GM18861 (cell line): ENCODE results near the gene CDK17.
"Not testable (repeated sequence)": the region's sequence is repeated elsewhere in the genome, so short reads cannot be mapped to it uniquely, and the experiment has no call there.

ENCODE experiments used
- ATAC-seq: cut with Tn5 transposase; IDR thresholded peaks from one replicate; pipeline ENCODE4 v1.9.1; 2021; ENCODE audit not compliant: unreplicated experiment

The CDK17 gene

DNA sequence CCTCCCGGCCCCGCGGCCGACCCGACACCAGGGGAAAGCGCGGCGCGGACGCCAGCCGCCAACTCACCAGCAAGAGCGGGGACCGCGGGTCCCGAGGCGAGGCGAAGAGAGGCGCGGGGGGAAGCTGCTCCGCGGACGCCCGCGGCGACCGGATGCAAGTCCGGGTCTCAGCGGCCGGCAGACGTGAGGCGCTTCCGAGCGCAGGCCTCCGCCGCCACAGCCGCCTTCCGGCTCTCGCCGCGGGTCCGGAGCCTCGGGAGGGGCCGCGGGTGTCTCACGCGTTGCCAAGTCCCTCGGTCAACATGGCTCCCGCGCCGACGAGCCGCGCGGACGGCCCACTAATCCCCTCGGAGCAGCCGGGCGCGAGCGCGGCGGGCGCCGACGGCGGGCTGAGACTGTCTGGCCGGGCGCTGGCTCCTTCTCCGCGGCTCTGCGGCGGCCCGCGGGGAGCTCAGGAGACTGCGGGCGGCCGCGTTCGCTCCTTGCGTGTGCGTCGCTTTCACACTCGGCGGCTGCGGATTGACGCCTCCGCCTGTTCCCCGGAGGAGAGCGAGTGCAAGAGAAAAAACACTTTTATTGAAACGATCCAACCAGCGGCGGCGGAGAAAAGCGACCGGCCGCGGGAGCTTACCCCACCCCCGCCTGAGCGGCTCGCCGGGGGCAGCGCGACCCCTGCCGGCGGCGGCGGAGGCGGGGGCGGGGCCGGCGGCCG is at the start of gene CDK17:
Gene CDK17 (minus strand): TSS at position 521 of the 712 bp plus-strand sequence. CDS start 65,603 bp downstream, outside the sequence.
- peak; percentile 28 for ATAC-seq

DNA sequence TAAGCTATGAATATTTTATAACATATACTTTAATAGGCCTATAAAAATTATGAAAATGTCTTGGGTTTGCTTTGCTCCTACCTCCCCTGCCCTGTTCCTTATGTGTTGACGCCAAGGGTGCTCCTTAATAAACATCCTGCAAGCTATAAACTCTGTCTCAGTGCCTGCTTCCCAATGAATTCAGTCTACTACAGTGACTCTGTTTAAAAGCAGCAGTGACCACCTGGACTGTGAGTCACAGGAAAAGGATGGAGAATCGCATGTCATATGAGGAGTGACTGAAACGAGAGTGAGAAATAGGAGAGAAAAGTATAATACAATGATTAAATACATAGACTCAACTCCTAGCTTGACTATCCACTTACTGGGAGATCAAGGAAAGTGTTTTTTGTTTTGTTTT is 48.1 kb upstream of the CDK17 start:
- no peak for ATAC-seq

DNA sequence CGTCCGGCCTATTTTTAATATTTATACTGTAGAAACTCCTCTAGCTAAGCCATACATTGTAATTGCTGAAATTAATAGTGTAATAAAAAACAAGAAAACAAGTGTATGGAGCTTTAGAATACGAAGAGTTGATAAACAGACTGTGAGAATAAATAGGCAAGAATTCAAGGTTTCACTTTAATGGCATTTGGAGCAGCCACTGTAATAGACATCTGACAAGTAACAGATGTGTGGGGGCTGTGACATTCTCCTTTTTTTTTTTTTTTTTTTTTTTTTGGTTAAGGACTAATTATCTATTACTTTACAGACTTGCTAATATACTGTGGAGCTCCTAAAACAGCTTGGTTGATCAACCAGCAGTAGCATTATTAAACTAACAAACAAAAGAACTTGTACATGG is 47.0 kb upstream of the CDK17 start:
- no peak for ATAC-seq

DNA sequence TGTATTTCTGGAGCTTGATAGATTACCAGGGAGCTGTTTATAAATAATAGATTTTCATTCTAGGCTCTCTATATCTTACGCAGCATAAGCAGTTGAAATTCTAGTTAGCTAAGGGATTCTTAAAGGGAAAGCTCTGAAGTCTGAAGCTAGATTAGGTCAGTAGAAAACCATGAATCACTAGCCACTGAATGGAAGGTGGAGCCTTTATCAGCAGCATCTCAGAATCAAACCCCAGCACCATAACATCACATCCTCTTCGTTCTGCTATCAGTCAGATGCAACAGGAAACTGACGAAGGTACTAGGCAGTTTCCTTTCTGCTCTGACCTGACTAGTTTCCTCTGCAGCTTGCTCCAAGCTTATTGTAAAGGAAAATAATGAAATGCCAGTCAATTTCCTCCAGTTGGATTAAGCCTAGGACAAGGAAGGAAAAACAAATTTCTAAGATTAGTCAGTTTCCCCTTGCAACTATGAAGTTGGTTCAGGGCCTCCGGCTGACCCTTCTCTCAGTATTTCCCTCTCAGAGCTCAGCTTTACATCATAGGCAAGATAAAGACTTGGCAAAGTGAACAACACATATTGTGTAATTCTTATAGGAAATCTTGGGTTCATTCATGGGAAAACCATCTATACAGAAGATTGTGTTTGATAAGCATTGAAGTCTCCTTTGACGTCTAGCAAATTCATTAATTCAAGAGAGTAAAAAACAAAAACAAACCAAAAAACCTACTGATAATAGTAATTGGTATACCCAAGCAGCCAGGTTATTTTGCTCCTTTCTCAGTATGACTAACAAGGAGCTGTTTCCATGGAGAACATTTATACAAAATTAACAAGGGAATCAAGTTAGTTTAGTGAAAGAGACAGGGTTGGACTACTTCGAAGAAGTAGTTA is 45.7 kb upstream of the CDK17 start:
- peak; percentile 97 for ATAC-seq

DNA sequence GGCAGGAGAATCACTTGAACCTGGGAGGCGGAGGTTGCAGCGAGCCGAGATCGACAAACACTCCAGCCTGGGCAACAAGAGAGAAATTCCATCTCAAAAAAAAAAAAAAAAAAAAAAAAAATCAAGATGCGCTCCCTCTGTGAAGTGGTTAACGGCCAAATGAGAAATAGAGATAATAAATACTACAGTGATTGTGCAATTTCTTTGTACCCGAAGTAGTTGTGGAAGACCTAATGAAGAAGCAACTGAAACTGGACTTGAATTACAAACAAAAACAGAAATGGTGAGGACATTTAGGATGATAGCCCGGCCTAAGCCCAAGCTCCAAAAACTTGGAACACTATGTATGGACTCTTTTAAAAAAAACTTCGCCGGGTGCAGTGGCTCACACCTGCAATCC is 44.2 kb upstream of the CDK17 start:
- no peak for ATAC-seq

DNA sequence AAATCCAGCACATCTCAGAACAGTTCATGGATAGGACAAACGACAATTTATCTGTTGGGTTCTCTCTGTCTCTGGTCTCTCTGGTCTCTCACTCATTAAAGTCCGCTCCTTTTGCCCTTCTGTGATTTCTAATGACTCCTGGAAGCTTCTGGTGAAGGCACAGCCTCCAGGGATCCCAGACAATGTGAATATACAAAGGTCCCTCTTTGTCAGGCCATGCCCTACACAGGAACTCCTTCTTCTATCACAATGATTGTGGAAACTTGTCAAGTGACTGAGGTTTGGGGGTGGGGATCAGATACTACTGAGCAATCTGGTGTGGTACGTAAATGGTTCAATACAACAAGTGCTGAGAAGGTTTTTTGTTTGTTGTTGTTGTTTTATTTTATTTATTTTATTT is 42.7 kb upstream of the CDK17 start:
- no peak for ATAC-seq

DNA sequence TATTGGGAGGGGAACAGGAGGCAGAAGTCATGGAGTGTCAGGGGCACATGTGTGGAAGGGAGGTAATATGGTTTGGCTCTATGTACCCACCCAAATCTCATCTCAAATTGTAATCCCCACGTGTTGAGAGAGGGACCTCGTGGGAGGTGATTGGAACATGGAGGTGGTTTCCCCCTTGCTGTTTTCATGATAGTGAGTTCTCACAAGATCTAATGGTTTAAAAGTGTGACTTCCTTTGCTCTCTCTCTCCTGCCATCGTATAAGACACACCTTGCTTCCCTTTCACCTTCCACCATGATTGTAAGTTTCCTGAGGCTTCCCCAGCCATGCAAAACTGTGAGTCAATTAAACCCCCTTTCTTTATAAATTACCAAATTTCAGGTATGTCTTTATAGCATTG is 41.6 kb upstream of the CDK17 start:
- no peak for ATAC-seq

DNA sequence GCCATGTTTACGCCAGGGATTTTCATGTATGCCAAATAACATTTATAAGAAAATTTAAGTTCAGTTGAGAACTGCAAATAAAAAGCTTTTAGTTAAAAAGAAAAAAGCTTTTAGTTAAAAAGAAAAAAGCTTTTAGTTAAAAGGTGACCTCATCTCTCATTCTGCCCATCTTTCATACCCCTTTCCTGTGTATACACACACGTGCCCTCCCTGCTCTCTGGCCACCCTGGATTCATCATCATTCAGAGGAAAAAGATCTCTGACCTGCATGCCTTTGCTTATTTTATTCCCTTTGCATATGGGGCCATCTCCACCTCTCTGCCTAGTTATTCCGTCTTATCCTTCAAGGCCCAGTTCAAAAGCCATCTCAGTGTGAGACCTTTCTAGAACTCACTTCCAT is 38.1 kb upstream of the CDK17 start:
- no peak for ATAC-seq

DNA sequence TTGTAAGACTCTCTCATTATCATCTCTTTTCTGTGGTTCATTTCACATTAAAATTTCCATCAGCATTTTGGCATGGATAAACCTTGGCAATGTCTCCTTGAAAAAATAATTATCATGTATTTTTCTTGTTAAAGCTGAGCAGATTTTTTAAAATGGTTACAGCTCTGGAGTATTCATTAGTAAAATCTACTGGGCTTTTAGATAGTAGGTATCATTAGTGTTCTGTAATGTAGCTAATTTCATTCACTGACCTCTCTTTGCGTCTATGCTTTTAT is 36.9 kb upstream of the CDK17 start:
- no peak for ATAC-seq

DNA sequence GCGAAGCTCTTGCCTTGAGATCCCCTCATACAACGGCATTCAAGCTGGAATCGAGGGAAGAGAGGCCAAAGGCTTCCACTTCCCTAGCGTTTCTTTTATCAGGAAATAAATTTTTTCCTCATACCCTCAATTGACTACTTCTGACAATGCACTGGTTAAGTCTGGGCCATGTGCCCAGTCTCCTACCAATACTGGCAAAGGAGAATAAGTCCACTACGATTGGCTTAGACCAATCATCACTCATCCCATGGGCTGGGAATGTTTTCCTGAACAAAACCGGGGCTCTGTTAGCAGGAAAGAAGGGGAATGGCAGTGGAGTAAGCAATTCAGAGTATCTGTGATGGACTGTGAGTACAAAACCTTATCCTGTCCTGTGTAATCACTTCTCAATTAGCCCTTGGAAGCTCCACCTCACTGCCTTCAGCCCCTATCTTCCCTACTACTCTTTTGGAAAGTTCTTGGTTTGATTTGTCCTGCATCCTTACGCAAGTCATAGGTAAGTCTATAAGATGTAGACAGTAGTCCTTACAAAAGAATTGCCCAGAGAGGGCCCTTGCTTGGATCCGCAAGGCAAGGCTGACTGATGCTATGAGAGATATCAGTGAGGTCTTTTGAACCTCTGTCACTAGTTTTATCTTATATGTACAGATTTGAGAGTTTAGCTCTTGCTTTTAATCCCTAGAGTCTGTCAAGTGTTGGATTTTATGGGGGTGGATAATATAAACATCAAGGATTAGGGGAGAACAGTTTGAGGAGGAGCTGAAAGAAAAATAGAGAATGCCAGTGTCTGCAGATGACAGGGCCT is 36.3 kb upstream of the CDK17 start:
- no peak for ATAC-seq

DNA sequence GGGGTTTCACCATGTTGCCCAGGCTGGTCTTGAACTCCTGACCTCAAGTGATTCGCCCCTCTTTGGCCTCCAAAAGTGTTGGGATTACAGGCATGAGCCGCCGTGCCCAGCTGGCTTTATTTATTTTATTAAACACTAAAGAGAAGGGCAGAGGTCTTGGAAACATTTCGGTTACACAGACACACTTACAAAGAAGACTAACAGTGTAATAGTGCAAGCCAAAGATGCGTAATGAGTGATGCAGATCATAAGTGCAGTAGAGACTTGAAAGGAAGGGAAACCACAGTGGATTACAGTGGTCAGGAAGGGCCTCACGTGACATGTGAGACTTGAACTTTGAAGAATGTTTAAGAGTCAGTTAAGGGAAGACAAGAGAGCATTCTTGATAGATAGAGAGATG is 33.9 kb upstream of the CDK17 start:
- peak; percentile 83 for ATAC-seq

DNA sequence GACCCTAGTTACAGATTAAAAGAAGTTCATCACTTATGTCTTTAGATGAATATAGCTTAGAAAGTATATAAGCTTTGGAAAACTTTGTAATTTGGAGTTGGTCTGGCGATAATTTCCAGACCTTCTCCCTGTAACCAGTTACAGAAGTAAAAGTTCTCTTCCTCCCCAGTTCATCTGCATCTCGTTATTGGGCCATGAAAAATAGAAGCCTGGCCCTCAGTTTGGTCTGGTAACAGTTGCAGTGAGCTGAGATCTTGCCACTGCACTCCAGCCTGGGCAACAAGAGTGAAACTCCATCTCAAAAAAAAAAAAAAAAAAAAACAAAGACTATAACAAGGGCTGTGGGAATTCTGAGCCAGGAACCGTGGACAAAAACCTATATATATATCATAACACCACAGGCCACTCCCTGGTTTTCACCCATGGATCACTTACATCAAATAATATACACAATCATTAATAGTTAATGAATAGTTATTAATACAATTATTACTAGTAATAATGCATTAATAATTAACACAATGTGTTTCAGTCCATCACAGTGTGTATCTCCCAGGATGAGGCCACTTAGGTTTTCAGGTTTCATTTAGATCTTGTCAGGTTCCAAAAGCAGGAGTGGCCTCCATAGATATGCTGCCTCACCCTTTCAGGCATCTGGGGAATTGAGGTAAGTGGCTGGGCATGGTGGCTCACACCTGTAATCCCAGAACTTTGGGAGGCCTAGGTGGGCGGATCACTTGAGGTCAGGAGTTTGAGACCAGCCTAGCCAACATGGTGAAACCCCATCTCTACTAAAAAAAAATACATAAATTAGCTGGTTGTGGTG is 32.5 kb upstream of the CDK17 start:
- ATAC-seq: not testable (repeated sequence)

DNA sequence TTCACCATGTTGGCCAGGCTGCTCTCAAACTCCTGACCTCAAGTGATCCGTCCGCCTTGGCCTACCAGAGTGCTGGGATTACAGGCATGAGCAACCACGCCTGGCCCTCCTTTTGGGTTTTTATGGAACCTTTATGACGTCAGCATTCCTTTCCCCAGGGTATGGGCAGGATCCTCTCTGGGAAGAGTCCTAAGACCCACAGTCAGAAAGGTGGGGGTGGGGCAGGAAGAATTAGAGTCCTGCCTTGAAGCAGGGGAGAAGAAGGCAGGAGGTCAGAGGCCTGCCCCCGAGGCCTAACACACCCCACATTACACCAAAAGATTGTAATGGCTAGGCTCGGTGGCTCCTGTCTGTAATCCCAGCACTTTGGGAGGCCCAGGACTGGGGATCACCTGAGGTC is 30.8 kb upstream of the CDK17 start:
- ATAC-seq: no peak

DNA sequence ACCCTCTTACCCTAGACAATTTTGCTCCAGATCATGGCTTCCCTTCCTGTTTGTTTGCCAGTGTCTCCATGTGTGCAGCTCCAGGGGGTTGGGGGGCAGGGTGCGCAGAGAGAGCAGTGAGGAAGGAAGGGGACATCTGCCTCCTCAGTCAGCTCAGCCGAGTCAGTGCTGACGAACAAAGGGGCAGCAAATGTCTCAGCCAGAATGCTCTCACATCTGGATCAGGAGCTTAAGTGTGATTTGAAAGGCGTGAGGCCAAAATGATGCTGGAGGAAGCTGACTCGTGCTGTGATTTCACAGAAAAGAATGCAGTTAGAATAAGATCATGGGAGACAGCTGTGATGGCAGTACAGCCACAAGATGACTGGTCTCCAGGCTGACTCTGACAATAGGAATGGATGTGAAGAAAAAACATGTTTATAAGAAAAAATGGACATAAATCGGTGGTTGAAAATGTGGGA is 27.1 kb upstream of the CDK17 start:
- ATAC-seq: no peak

DNA sequence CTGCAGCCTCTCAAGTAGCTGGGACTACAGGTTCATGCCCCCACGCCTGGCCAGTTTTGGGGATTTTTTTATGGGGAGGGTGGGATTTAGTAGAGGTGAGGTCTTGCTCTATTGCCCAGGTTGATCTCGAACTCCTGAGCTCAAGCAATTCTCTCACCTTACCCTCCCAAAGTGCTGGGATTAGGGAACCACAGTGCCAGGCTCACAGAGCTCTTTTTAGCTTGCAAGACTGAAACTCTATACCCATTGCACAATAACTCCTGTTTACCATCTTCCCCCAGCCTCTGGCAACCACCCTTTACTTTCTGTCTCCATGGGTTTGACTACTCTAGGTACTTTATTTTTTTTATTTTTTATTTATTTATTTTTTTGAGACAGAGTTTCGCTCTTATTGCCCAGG is 25.7 kb upstream of the CDK17 start:
- no peak for ATAC-seq

DNA sequence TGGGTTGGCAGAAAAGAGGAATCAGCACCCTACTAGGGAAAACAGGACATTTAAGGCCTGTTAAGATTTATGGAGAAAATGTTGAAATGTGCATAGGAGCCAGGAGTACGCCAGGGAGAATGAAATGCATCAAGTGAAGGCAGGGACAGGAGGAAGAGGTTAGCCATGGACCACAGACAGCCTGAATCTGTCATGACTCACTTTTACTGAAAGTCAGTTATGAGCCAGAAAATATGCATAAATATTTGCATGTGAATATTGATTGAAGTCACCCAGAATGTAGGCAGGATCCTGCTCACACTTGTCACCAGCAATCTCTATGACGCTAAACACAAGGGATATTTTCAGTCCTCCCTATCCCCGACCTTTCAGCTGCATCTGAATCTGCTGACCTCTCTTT is 25.1 kb upstream of the CDK17 start:
- ATAC-seq: peak; percentile 90

DNA sequence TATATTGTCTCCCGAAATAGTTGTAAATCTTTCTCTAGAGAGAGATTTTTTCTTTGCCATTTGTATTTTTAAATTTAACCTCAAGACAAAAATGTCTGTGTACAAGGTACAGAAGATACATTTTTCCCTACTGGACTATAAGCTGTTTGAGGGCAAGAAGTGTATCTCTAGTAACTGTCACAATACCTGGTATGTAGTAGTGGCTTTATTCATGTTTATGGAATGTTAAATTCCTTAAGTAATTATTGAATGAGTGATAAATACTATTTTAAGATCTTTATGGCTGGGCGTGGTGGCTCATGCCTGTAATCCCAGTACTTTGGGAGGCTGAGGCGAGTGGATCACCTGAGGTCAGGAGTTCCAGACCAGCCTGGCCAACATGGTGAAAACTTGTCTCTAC is 24.4 kb upstream of the CDK17 start:
- no peak for ATAC-seq

DNA sequence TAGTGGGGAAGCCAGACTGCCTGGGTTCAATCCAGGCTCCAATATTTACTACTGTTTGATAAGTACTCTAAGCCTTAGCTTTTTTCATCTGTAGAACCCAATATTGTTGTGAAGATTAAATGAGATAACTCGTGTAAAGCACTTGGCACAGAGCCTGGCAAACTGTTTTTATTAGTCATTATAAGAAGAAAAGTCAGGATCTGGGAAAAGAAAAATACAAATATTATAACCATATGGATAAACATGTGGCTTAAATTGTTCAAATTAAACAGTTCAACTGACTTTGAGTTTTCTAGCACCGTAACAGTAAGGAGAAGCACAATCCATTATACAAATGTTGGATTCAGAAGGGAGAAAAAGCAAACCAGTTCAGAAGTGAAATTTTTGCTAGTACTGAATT is 22.0 kb upstream of the CDK17 start:
- ATAC-seq: no peak

DNA sequence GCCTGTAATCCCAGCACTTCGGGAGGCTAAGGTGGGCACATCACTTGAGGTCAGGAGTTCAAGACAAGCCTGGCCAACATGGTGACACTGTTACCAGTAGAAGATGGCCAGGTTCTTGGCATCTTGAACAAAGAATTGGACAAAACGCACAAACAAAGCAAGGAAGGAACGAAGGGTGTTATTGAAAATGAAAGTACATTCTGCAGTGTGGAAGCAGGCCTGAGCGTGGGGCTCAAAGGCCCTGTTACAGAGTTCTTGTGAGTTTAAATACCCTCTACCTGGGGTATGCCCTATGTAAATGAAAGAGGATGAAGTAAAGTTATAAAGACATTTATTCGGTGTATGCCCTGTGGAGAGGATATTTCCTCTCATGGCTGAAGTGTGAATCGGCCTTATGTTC is 20.8 kb upstream of the CDK17 start:
- no peak for ATAC-seq

DNA sequence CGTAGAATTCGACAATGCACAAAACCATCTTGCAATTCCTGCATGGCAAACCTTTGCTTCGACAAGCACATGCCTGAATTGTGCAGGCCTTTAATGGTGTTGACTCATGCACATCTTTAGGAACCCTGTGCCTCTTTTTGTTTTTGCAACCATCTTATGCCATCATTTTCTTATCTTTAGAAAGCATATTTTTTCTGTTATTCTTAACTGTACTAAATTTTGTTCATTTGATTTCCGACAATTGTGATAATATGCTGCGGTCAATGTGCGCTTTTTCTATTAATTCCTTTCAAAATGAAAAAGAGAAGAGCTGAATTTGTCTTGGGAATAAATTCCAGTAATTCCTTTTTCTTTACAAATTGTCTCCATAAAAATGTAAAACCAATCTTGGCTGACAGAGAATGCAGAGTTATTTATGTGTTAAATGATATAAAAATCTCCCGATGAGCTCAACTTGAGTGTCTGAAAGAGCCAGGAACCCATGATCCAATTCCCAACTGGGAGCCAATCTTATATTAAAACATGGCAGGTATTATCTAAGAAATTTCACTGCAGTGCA is 20.1 kb upstream of the CDK17 start:
- no peak for ATAC-seq
